Right lobe of liver (tissue), 6 donors: ENCODE data around the gene MAT2A. TPM values are rescaled to one million over a fixed set of nuclear protein-coding genes. Genes with fewer than 3 reads are reported as not detected.
A peak's percentile ranks its signal among the peaks of the same experiment; 100 is the strongest.

Experiments used
- ATAC-seq, 4 donors: fragments of 200-7000 bp; cut with Tn5 transposase; one replicate each; pipeline ENCODE4 v1.9.1; 2020; ENCODE audit warnings: mild to moderate bottlenecking in 4 of 4, moderate library complexity in 4 of 4
- DNase-seq, 3 donors: peaks; one replicate each; pipeline ENCODE4 v3.0.0-alpha.2; 2020
- H3K27ac ChIP-seq, 3 donors: fragments of 200-600 bp; one replicate each; pipeline ENCODE4 v1.8.0; 2022
- H3K27me3 ChIP-seq, 2 donors: fragments of 200-600 bp; one replicate each; pipeline ENCODE4 v1.8.0; 2022
- H3K36me3 ChIP-seq, 4 donors: fragments of 200-600 bp; sonication (generic) in 1 of 4; one replicate each; pipeline versions ENCODE4 v1.5.1 to v1.8.0; 2017 to 2022; ENCODE audit warnings: control low read depth in 1 of 4
- H3K4me1 ChIP-seq, 4 donors: fragments of 200-600 bp; sonication (generic) in 1 of 4; one replicate each; pipeline versions ENCODE4 v1.5.1 to v1.8.0; 2017 to 2022; ENCODE audit warnings: control low read depth in 1 of 4
- H3K4me3 ChIP-seq, 3 donors: fragments of 200-600 bp; one replicate each; pipeline ENCODE4 v1.8.0; 2022
- H3K9me3 ChIP-seq, 4 donors: fragments of 200-600 bp; sonication (generic) in 1 of 4; one replicate each; pipeline versions ENCODE4 v1.5.1 to v1.8.0; 2017 to 2022; ENCODE audit warnings: control low read depth in 1 of 4
- POLR2A ChIP-seq: fragments of 450-650 bp; IDR thresholded peaks from one replicate; pipeline ENCODE4 v1.6.1; 2017; ENCODE audit warnings: antibody characterized with exemption, mild to moderate bottlenecking
- WGBS: methylation state at CpG from one replicate; pipeline ENCODE4 v1.1.6; 2018; ENCODE audit warnings: low coverage, low lambda C conversion rate; ENCODE audit not compliant: insufficient coverage; ENCODE audit errors: missing lambda C conversion rate; 5-methylcytosine and 5-hydroxymethylcytosine counted together
- intact Hi-C, 2 donors: fragments of 100-400 bp; cut with DNase I; formaldehyde crosslinking; loops; one replicate each; pipeline versions ENCODE4 v1.11.2 to v1.14.1; 2022
- total RNA-seq, 6 experiments: library from RNA; depleted of rRNA in 2 of 6; stranded (reverse); fragments of >200 nt in 2 of 6; fragmentation: NEBNext Ultra II Directional in 3 of 6; extraction: Animal tissue kit (Norgen Biotek cat#: 25700) in 3 of 6; gene quantifications; one replicate each; pipeline versions ENCODE4 v1.1.0 to v1.2.4, GENCODE V29; 2016 to 2023
- TF ChIP-seq, protein P1 (sequence below), 4 donors: fragments of 200-600 bp in 3 of 4; fragments of 450-650 bp in 1 of 4; IDR thresholded peaks; one replicate each; pipeline versions ENCODE4 v1.5.1 to v1.8.0; 2016 to 2022; ENCODE audit warnings: antibody characterized with exemption in 4 of 4, mild to moderate bottlenecking in 2 of 4
- donor health status: DM: no; HTN: yes; CAD: no.
- donor health status: DM: no; HTN: no; CAD: no.
- donor health status: DM: no; HTN: no; CAD: no.
- donor health status: DM: no; HTN: yes; CAD: no.
- donor health status: DM: no; HTN: yes; CAD: no.

Gene MAT2A
- total RNA-seq, 6 experiments from 2014 or later = 57.8 to 118 (median 102) TPM

- DNase-seq = no peak
- Histone ChIP-seq H3K4me1 (peaks cover 2 to 34% (median 11%) of the 10 kb centered on the region in 4 donors), H3K9me3 (no peaks in the 10 kb centered on the region), H3K4me3 (no peak overlapping the region), H3K27ac (no peak overlapping the region), H3K36me3 (no peaks in the 10 kb centered on the region), H3K27me3 (no peaks in the 10 kb centered on the region)
- TF ChIP-seq POLR2A = no peak
- TF ChIP-seq, protein P1, sequence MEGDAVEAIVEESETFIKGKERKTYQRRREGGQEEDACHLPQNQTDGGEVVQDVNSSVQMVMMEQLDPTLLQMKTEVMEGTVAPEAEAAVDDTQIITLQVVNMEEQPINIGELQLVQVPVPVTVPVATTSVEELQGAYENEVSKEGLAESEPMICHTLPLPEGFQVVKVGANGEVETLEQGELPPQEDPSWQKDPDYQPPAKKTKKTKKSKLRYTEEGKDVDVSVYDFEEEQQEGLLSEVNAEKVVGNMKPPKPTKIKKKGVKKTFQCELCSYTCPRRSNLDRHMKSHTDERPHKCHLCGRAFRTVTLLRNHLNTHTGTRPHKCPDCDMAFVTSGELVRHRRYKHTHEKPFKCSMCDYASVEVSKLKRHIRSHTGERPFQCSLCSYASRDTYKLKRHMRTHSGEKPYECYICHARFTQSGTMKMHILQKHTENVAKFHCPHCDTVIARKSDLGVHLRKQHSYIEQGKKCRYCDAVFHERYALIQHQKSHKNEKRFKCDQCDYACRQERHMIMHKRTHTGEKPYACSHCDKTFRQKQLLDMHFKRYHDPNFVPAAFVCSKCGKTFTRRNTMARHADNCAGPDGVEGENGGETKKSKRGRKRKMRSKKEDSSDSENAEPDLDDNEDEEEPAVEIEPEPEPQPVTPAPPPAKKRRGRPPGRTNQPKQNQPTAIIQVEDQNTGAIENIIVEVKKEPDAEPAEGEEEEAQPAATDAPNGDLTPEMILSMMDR (IDR thresholded peaks at IDR 0.05) = no peak
- 80% methylated on average over 1 of the region's 1 CpG for WGBS
- intact Hi-C loops = no loop called here
- ATAC-seq = no peak
These were observed 43.5 kb downstream of the MAT2A start for GRCh38 chr2:85582492-85582891.

- no peaks in the 10 kb centered on the region for H3K27me3 ChIP-seq
- no peaks in the 10 kb centered on the region for H3K36me3 ChIP-seq
- peaks cover 2 to 34% (median 12%) of the 10 kb centered on the region in 4 donors for H3K4me1 ChIP-seq
- DNase-seq = no peak
- intact Hi-C loops = no loop called here
- ATAC-seq = peak; percentile 1 to 17 (median 10)
- H3K4me3 ChIP-seq = peak overlapping the region; percentile 62 to 70 (median 64)
- H3K9me3 ChIP-seq = no peaks in the 10 kb centered on the region
- WGBS = 3% methylated on average over 10 of the region's 16 CpGs
- H3K27ac ChIP-seq = peak overlapping the region; percentile 87 to 93 (median 87)
- TF ChIP-seq, protein P1 (IDR thresholded peaks at IDR 0.05) = no peak
- TF ChIP-seq POLR2A = no peak
These were observed 44.8 kb downstream of the MAT2A start for GRCh38 chr2:85583667-85584353.

DNA sequence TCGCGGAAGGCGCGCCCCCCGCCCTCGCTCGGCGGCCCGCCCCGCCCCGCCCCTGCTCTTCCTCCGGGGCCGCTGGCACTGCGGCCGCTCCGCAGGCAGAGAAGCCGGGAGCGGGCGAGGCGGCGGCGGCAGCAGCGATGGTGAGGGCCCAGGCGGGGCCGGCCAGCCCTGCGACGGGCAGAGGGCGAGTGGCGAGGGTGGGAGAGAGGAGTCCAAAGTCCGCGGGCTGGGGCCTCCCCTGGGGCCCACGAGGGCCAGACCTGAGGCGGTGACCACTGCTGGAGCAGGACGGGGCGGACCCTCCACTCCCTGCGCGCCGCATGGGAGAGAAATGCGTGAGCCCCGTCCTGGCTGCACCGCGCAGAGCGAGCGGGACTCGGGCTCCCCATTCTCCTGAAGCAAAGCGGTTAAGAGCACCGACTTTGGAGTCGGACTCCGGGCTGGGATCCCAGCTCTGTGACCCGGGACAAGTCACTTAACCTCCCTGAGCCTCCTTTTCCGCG is 45.4 kb downstream of the MAT2A start, which contains the start of gene VAMP5:
VAMP5 (plus strand) TSS at position 78 of the 503 bp plus-strand sequence; CDS start at position 138, 60 bp downstream.
- peak within 1 kb of the TSS; percentile 87 to 93 (median 87) for H3K27ac ChIP-seq
- DNase-seq = peak; percentile 67 to 74 (median 68)
- intact Hi-C loops = no loop called here
- no peaks in the 10 kb centered on the region for H3K36me3 ChIP-seq
- 5% methylated on average over 8 of the region's 52 CpGs for WGBS
- peak; percentile 39 for TF ChIP-seq POLR2A
- TF ChIP-seq, protein P1 (IDR thresholded peaks at IDR 0.05) = no peak
- H3K4me3 ChIP-seq = peak within 1 kb of the TSS; percentile 62 to 70 (median 64)
- H3K27me3 ChIP-seq = no peaks in the 10 kb centered on the region
- no peaks in the 10 kb centered on the region for H3K9me3 ChIP-seq
- peak; percentile 49 to 78 (median 68) for ATAC-seq
- peaks cover 2 to 40% (median 16%) of the 10 kb centered on the region in 4 donors for H3K4me1 ChIP-seq

DNA sequence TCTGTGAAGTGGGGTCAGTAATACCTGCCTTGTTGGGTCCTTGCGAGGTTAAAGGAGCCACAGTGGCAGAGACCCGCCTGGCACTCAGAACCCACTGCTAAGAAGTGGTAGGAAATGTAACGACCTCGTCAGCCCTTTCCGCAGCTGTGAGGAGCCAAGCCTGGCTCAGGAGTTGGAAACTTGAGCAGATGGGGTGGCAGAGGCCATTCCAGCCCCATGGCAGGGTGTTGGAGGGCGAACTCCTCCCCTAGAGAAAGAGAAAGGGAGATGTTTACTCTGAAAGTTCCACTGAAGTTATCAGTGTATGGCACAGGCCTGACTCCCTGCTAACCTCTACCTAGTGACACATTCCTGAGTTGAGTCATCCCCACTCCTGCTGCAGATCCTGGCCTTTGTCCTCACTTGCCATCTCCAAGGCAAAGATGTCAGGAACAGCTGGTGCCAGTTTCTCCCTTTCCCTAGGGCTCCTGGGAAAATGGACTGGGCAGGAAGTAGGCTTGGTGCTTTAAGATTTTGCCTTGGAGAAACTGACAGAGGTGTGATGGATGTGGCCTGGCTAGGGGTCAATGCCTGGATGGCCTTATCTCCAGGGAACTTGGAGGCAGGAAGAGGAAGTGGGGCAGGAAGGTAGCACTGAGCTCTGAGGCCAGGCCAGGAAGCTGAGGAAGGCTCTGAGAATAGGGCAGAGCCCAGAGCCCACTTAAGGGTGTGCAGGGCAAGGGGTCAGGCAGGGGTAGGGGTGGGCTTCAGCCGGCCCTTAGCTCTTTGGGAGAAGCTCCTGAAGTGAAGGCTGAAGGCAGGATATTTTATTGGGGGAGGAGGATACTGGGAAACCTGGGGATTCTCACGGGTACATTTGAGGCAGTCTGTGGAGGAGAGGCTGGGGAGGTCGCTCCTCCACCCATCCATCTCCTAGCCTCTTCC is 46.2 kb downstream of the MAT2A start:
- peaks cover 2 to 41% (median 19%) of the 10 kb centered on the region in 4 donors for H3K4me1 ChIP-seq
- intact Hi-C loops = no loop called here
- peak overlapping the region; percentile 87 to 93 (median 87) for H3K27ac ChIP-seq
- H3K36me3 ChIP-seq = no peaks in the 10 kb centered on the region
- peak overlapping the region; percentile 62 to 70 (median 64) for H3K4me3 ChIP-seq
- peak in 2 of 3 donors; percentile 53 to 73 for DNase-seq
- TF ChIP-seq, protein P1 (IDR thresholded peaks at IDR 0.05) = no peak
- TF ChIP-seq POLR2A = peak; percentile 15
- H3K9me3 ChIP-seq = no peaks in the 10 kb centered on the region
- peak; percentile 78 to 85 (median 81) for ATAC-seq
- 15% methylated on average over 8 of the region's 9 CpGs for WGBS
- H3K27me3 ChIP-seq = no peaks in the 10 kb centered on the region
